HG02938 (cell line): ENCODE data around the gene C16orf78.
"Not testable (repeated sequence)": the region's sequence is repeated elsewhere in the genome, so short reads cannot be mapped to it uniquely, and the experiment has no call there.

Experiments used
- ATAC-seq: cut with Tn5 transposase; IDR thresholded peaks from one replicate; pipeline ENCODE4 v1.9.1; 2021; ENCODE audit warnings: mild to moderate bottlenecking, moderate library complexity; ENCODE audit not compliant: unreplicated experiment

The C16orf78 gene

DNA sequence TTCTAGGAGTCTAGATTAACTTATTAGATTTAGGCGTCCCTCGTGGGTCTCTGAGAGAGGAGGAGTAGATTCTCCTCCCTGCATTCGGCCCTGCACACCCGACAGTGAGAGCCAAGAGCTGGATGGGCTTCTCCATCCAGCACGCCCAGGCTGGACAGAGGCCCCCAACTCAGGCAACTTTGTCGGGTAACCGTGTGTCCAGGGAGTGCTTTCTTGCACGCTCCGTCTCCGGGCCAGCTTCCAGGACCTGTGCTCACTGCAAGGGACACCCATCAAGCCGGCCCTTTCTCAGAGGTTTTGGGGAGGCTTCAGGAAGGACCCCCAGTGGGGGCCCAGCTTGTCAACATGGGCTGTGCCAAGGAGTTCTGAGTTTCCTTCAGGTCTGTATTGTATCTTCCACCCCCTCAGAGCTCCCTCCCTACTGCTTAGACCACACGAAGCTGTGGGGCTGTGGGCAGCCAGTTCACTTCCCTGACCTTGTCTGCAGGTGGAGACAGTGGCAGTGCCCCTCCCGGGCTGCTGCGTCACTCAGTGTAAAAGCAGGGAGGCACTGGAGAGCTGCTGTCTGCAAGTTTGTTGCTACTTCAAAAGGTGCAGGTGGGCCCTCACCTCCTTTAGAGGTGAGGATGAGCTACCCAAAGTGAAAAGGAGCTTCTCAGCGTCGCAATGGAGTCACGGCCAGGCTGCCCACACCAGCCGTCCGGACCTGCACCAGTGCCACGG is 24.0 kb upstream of the C16orf78 start:
- no peak for ATAC-seq

DNA sequence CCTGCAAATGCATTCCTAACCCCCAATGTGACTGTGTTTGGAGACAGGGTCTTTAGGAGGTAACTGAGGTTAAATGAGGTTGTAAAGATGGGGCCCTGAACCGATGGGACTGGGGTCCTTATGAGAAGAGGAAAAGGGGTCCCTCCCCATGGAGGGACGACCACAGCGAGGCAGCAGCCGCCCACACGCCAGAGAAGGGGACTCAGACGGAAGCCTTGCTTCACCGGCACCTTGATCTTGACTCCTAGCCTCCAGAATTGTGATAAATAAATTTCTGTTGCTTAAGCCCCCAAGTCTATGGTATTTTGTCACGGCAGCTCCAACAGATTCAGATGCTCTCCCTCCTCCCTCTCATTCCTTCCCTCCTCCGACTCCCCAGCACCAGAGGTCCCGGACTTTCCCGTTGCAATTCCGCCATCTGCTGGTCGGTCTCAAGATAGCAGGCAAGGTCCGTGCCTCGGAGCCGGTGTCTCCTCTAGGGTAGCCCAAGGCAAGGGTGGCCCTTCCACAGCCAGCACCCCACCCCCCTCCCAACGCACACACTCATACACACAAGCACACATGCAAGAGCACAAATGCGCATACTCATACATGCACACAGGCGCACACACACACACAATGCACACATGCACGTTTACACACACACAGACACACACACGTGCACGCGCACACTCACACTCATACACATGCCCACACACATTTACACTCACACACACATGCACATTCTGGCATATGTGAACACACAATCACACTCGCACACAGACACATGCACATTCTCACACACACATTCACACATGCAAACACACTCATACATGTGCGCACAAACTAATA is 23.1 kb upstream of the C16orf78 start:
- no peak for ATAC-seq

GRCh38 chr16:49351096-49351487 is 22.5 kb upstream of the C16orf78 start:
- ATAC-seq = no peak

DNA sequence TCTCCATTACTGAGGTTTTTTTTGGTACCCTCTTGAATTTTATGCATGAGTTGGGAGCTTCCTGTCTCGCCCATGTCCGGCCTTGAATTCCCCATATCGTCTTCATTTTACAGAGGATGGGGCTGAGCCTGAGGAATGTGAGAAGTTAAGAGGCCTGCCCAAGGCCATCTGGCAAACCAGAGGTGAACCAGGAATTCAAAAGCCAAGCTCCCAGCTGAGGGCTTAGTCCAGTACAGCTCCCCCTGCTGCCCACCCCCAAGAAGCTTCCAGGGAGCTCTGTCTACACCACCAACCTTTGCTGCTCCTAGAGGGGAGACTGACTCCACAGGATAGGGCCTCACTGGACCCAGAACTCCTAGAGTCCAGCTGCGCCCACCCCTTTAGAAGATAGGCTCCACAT is 20.7 kb upstream of the C16orf78 start:
- no peak for ATAC-seq

DNA sequence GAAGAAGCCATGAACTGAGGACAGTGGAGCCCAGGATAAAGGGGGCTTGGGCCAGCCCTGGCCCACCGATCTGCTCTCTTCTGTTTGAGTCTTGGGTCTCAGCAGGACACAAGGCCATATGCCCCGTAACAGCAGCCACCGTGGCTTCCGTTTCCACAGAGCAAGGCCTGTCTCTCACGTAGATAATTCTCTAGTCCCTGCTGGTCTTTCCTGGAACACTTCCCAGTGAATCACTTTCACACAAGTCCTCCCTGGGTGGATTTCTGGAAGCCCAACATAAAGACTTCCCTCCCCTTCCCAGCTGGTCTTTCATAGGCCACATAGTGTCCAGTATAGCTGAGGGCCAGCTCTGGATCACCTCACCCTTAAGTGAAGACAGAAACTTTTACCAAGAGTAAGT is 19.9 kb upstream of the C16orf78 start:
- no peak for ATAC-seq

GRCh38 chr16:49354101-49354500 is 19.5 kb upstream of the C16orf78 start:
- ATAC-seq = no peak

DNA sequence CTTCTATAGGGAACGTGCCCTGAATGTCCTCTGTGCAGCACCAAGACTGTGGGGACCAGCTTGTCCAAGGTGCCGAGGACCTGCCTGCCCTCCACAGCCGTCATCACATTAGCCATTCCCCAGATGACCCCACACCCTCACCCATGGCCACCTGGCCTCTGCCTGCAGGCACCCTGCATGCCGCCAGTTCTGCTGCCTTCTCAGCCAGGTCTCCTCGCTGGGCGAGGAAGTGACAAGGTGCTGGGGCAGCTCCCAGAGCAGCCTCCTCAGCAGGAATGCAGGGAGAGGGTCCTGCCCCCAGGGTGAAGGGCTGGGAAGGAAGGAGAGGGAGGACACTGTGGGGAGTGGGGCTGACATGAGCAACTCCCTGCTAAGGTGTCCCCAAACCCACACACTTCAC is 18.6 kb upstream of the C16orf78 start:
- no peak for ATAC-seq

- ATAC-seq = no peak
Measured at GRCh38 chr16:49355933-49356665, 17.5 kb upstream of the C16orf78 start.

DNA sequence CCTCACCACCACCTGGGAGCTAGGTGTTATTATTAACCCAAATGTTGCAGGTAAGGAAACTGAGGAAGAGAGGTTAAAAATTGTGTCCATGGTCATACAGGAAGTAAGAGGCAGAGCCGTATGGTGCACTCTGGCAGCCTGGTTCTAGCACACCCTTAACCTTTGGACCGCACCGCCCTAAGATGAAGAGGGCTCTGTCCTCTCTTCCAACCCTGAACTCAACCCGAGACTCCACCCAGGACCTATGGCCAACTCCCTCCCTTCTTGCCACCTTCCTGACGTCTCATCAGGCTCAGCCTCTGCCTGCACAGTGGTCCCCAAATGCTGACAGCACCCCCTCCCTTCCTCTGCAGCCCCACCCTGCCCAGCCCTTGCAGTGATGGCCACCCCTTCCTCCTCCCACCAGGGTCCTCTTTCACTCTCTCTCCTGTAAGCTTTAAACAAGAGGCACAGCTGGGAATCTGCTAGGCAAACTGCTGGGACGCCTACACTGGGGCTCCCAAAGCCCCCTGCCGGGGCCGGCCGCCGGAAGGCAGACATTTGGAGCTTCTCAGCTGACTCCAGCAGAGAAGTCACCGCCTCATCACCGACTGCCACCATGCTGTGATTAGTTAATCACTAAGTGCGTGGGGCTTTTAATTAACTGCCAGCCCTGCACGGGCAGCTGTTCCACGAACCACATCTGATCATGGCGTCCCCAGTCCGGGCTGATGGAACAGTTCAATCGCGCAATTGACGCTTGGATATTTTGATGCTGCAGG is 16.7 kb upstream of the C16orf78 start:
- ATAC-seq = no peak

DNA sequence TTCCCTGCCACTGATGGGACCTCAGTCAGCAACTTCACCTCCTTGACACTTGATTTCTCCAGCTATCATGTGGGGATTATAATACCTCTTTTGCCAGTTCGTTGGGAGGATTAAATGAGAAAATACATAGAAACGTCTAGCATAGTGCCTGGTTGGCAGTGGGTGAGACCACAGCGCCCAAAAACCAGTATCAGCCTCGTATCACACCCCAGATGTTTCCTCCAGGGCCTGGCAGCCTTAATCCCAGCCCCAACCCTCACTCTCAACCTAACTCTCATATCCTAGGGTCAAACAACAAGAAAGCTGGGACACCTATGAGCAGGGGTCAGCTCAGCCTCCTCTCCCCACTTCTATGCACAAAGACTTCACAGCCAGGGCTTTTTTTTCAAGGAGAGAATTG is 14.0 kb upstream of the C16orf78 start:
- no peak for ATAC-seq

DNA sequence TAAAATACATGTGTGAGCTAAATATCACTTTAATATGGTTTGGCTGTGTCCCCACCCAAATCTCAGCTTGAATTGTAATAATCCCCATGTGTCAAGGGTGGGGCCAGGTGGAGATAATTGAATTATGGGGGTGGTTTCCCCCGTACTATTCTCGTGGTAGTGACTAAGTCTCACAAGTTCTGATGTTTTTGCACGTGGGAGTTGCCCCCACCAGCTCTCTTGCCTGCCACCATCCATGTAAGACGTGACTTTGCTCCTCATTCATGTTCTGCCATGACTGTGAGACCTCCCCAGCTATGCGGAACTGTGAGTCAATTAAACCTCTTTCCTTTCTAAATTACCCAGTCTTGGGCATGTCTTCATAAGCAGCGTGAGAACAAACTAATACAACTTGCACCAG is 11.9 kb upstream of the C16orf78 start:
- not testable (repeated sequence) for ATAC-seq

GRCh38 chr16:49362230-49362629 is 11.4 kb upstream of the C16orf78 start:
- no peak for ATAC-seq

DNA sequence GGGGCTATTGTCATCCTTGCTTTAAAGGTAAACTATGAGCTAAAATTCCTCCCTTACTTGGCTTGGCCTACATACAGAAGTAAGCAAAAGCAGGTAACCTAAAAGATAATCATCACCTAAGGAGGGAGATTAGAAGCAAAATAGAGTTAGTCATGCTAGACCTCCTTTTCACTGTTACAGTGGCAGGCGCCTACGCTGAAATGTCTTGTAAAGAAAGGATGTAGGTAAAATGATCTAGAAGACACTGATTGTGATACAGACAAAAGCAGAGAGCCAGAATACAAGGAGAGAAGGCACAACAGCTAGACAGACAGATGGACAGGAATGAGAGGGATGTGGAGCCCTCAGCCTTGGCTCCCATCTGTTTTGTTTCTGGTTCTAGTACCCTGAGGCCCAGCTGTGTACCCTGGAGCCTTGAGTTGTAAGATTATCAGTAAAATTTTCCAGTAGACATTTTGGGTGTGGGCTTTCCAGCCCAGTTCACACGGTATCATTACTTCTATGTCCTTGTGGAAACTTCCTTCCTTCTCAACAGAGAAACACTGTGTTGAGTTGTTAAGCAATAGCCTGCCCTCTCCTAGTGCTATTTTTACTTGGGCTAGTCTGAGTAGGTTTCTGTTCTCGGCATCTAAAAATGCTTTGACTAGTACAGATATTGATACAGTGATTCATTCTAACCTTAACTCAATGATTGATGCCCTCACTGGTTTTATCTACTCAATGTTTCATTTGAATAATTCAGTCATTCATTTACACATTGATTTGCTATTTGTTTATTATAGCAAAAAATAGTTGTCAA is 7.7 kb upstream of the C16orf78 start:
- peak; percentile 94 for ATAC-seq

- peak; percentile 48 for ATAC-seq
Measured at GRCh38 chr16:49366669-49367068, 6.9 kb upstream of the C16orf78 start.

DNA sequence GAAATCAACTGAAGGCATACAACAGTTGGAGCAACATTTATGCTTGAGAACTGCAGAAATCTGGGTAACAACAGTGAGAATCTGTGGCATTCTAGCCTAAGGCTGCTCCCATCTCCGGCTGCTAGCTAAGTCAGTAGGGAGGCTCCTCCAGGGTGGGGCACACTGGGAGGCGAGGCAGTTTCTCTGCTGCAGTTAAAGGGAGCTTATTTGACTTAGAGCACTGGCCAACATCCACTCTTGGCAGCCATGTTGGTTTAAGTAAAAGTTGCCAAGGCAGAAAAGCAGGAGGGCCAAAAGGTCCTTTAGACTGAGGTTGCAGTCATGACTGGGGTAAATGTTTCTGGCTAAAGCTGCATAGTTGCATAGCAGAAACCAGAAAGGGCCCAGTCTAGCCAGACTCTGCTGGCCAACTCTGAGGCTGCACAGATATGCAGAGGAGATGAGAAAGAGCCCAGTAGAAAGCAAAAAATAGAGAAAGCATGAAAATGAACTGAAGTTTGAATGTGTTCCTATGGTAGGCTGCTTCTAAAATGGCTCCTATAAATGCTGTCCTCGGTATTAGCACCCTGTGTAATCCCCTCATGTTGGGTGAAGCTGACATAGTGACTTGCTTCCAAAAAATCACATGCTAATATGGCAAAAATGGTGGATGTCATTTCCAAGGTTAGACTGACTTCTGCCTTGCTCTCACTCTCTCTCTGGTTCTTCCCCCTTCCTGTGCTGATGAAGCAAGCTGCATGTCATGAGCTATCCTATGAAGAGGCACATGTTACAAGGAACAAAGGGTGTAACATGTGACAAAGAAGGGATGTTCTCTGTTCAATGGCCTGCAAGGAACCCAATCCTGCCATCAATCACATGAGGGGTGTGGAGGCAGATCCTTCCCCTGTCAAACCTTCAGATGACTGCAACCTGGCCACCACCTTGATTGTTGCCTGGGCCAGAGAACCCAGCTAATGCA is 3.7 kb upstream of the C16orf78 start:
- no peak for ATAC-seq

- no peak for ATAC-seq
Measured at GRCh38 chr16:49376206-49376605, 2.6 kb downstream of the C16orf78 start.

DNA sequence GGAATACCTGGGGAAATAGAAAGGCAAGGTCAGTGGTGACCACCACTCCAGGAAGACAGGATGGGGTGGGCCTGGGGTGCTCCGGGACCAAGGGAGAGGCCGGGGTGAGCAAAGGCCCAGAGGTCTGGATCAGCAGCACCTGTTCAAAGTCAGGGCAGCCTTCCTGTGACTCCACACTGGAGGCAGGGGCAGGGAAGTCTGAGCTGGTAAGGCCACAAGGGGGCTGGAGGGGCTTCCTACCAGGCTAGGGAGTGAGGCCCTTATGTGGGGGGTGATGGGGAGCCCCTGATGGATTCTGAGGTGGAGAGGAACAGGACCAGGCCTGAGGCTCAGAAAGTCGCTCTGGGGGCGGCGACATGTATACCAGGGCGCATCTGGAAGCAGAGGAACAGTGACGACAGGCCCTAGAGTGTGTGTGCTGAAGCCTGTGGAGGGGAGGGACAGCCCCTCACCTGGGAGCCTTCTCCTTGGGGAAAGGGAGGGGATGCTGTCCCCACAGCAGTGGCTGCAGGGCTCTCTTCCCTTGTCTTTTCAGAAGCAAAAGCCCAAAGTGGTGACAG is 3.7 kb downstream of the C16orf78 start:
- ATAC-seq = no peak

GRCh38 chr16:49378238-49378637 is 4.6 kb downstream of the C16orf78 start:
- no peak for ATAC-seq

DNA sequence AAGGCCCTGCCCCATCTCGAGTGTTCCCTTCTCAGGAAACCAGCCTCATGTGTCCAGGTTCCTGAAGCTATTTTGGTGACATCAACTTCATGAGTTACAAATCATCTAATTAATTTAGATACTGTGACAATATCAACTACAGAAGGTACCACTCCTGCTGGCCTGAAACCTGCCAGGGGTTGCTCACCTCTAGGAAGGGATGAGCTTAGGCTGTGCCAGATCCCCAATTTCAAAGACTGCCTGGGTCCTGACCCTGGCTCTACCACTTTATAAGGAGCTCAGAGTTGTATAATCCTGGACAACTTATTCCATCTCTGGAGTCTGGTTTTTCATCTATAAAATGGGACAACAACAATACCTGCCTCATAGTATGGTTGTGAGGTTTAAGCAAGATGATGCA is 5.2 kb downstream of the C16orf78 start:
- no peak for ATAC-seq
